ENCODE measurements around the gene CXCL12.
A peak's percentile ranks its signal among the peaks of the same experiment; 100 is the strongest.

The CXCL12 gene

DNA sequence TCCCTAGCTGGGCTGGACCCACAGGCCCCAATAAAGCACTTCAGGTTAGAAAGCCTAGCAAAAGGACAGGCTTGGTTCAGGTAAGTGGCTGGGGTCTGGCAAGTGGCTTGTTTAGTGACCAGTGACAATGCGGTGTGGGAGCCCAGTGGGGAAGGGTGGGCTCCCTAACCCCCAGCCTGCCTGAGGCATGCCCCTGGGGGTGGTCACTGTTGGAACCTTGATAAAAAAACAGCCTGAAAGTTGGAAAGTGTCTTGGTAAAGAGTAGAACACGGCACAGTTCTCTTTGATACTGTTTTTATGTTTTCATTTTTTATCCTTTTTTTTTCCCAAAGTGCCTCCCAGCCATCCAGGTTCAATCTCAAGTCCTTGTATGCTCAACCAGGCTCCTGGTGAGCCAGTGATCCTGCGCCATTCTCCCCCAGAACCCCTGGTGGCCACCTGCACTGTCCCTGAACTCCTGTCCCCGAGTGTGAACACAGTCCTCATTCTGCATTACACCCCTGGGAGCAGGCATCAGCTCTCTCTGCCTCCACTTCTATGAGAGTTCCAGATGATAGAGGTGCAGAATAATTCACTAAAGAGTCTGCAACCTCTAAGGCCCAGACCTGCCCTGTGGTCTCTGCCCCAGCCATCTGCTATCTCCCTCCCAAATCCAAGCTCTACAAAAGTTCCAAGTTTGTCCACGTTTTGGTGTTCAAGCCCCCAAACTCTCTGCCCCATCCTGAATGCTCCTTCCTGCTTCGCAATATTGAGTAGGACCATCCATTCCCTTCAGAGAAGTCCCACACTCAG is 15.0 kb upstream of the CXCL12 start:
- no peak for DNase-seq (ENCODE audit: low spot score)

DNA sequence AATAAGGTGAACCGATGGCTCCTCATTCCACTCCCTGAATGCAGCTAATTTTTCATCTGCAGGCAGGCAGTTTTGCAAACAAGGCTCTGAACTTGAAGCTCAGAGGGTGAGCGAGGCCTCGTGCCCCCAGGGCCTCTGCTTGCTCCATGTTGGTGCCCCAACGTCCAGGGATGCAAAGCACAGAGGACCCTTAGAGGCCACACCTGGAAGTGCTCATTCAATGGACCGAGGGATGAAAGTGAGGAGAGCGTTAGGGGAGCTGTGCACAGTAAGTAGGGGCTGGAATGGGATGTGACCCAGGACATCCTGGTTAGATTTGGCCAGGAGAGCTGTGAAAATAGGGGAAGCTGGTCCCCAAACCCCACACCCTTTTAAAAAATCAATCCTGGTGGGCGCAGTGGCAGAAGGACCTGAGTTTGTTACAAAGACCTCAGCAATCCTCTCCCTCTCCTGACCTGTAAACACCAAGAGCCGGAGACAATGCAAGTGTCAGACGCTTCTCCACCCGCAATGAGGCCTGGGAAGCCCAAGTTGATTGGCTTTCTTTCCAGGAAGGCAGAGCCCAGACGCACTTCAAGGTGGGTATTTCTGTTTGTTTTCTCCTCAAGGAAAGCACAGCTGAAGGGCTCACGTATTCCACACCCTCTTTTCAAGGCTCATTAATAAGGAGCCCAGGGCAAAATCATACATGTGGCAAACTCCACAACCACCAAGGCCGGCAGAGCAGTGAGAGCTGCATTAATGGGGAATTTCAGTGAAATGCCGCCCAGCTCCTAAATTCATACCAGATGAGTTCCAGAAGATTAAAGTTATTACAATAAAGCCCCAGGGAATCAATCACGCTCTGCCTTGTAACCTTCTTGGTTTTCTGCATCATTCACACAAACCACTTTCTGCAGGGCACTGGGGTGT is 14.1 kb upstream of the CXCL12 start:
- DNase-seq (ENCODE audit: low spot score), result no peak

DNA sequence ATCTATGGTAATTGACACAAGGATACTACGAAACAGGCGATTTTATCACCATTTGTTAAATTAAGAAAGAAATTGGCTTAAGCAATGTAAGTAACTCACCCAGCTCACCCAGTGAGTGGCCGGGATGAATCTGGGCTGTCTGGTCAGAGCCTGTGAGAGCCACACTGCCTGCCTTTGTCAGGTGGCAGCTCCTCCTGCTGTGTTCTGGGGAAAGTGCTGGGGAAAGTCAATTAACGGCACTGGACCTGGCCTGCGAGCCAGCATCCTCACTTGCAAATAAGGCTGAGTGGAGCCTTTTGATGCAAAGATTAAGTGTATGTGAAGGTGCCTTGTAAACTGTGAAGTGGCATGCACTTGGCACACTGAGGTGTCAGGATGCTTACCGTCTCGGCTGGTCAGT is 13.4 kb upstream of the CXCL12 start:
- no peak for DNase-seq (ENCODE audit: low spot score)

DNA sequence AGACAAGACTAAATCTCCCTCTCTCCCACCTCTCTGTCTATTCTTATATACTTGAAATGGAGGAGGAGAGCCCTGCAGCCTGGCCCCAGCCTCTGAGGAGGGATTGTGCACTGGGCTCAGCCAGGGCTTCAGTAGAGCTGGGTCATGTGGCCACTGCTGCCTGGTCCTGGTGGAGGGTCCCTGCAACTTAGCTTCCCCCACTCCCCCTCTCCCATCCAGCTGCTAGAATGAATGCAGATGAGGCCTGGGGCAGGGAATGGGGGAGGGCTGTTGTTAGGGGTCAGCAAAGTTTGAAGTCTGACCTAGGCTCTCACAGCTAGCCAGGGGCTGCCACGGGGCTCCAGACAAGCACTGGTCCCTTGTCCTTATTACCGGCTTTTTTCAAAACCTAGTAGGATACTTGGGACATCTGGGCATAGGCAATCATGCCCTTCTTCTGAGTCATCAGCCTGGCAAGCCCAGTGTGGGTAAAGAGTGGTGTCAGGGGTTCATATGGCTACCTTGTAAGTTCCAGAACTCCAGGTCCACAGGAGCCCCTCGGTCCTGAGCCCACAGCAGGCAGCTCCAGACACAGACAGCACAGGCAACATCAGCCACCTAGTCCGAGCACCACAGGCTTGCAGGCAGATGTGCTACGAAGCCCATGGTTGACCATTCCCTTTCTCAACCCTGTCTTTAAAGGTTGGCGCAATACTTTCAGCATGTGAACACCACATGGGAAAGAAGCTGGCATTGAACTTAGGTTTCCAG is 12.8 kb upstream of the CXCL12 start:
- DNase-seq (ENCODE audit: low spot score), result no peak

DNA sequence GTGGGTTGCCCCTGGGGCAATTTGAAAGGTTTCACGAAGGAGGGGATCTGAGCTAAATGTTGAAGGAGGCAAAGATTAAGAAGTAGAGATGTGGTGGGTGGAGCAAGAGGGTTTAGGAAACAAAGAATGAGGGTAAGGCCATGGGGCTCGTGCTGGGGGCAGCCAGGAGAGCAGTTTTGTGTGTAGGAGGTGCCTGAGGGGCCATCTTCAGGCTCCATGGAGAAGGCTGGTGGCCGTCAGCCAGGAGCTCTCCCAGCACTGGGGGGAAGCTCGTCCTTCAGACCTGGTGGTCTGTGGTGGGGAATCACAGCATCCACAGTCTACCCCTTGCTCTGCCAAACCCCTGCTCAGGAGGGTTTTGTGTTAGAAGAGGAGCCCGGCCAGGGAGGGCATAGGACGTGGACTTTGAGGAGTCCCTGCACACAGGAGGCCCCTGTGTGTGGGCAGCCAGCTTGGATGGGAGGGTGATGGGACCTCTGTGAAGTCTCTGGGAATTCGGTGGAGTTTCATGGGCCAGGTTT is 11.8 kb upstream of the CXCL12 start:
- no peak for DNase-seq (ENCODE audit: low spot score)

DNA sequence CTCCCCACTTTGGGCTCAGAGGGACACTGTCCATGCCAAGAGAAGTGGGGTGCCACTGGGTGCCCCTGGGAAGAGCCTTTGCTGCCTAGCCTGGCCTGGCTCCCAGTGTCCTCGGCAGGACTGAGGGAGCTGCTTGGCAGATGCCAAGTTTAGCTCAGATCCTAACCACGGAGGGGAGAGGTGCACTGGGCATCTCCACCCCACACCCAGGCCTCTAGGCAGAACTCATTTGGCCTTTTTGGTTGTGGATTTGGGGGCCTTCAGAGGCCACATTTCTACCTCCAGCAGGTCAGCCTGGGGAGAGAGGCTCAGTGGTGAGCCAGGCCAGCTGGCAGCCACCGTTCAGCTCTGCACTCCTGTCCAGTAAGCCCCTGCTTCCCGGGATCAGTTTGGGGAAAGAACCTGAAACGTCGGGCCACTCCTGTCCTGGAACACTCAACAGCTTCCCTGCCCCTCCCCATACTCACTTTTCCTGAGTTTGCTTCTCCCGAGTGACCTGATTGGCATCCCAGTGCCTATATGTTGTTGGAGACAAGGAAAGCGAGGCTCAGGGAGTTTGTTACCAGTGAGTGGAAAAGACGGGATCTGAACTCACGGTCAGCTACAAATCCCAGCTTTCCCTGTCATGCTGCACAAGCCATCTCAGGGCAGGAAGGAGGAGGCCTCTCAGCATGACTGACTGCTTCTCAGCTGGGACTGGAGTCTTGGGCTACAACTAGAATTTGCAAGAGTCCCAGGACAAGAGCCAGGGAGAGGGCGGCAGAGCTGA is 11.2 kb upstream of the CXCL12 start:
- no peak for DNase-seq (ENCODE audit: low spot score)

DNA sequence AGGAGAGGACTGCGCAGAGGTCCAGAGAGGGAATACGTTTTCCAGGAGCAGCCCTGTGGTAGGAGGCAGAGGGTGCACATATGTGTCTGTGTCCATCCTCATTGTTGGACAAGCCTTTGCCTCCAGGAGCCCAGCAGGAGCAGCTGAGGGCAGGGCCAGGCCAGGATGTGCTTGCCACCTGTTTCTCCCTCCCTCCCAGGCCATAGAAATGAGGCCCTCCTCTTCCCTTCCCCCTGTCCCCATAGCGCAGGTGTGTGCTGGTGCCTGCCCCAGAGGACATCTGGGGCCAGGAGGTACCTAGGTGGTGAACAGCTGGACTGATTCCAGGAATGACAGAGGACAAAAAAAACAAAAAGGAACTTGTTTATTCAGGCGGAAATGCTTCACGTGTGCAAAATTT is 10.5 kb upstream of the CXCL12 start:
- no peak for DNase-seq (ENCODE audit: low spot score)

DNA sequence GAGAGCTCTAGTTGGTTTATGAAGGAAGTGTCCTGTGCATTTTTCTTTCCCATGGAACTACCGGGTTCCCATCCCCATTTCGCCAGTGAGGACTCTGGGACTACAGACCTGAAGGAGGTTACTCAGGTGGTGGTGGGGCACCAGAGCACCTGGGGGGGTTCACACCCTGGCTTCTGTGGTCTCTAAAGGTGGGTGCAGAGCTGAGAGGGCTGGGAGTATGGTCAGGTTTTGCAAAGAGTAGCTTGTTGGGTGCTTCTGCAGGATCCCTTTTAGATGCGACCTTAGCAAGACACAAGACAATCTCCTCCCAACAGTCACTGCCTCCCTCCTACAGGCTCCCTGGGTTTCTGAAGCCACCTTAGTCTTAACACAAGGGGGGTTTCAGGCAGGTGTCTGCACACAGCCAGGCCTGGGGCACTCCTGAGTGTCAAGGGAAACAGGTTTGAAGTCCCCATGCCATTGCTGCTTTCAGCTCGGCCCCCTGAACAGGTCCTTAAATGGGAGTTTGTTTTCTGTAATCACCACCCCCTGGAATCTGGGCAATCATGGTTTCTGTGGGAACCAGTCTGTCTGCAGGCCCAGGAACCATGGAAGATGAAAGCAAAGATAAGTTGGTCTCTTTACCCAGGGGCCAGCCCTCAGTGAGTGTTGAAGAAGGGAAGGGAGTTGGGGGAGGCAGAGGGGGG is 9.9 kb upstream of the CXCL12 start:
- no peak for DNase-seq (ENCODE audit: low spot score)

DNA sequence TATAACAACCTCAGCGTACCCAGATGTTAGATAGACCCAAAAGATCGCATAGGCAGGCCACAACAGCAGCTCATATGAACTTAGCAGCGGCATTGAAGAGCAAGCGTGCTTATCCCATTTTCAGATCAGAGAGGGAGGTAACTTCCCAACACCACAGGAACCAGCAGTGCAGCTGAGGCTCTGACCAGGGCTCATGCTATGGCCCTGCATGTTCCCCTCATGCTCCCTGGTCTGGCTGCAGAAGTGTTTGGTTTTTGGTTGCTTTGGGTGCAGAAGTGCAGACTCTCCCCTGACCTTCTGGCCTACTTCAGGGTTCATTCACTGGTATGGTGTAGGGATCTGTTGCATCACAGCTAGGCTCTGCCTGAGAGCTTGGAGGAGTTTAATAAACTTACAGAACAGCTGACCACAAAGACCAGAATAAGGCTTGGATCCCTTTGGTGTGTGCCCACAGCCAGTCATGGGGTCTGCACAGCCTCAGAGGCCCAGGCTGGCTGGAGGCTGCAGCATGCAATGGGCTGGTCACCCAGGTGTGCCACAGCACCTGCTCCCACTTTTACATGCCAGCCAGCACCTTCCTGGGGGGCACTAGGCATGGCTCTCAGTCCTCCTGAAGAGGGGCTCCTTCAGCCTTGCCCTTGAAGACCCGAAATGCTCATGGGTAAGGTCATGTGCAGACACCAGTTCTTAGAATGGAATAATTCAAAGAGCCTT is 9.1 kb upstream of the CXCL12 start:
- DNase-seq (ENCODE audit: low spot score), result no peak

DNA sequence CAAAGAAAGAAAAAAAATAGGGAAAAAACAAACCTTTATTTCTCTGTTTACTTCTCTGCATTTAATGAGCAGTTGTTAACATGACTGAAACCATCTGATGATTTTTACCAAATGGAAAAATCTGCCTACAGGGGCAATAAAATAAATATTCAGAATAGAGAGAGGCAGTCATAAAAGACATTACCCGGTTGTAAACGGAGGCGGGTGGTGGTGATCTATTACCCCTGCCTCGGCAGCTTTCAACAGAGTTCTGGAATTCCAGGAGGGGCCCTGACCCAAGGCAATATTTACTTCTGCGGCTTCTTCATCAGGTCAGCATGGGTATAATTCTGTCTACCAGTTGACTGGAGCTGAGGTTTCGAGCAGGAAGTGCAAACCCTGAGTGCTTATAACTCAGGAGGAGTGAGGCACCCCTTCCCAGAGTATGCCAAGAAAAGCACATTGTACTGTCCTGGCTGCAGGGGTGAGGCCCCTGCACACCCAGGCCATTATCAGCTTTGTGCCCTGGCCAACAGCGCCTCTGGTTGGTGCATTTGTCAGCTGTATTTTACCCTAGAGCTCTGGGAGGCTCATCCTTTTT is 8.2 kb upstream of the CXCL12 start:
- DNase-seq (ENCODE audit: low spot score), result no peak

DNA sequence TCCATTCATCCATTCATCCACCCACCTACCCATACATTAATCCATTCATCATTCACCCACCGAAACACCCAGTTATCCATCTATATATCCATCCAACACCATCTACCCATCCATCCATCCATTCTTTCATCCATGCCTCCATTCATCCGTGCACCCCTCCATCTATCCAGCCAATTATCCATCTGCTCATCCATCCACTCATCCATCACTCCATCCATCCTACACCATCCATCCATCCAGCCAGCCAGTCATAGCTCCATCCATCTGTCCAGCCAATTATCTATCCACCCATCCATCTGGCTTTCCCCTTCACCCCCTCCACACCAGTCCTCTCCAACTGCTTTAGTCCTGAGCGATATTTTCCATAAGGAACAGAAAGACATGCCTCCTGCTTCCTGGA is 7.5 kb upstream of the CXCL12 start:
- DNase-seq (ENCODE audit: low spot score), result no peak

DNA sequence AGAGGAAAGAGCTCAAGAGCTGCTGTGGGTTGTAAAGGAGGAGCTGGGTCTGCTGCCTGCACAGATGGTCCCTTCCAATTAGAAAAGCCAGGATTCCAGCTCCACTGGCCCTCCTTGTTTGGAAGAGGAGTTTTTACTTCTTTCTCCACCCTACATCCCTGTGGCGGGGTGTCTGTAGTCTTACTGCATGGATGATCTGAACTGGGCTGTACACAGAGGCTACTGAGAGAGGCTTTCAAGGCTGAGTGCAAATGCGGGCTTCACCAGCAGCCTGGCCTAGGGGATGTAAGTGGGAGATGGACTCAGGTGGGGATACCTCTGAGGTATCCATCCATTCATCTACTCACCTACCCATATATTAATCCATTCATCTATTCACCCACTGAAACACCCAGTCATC is 7.1 kb upstream of the CXCL12 start:
- no peak for DNase-seq (ENCODE audit: low spot score)

DNA sequence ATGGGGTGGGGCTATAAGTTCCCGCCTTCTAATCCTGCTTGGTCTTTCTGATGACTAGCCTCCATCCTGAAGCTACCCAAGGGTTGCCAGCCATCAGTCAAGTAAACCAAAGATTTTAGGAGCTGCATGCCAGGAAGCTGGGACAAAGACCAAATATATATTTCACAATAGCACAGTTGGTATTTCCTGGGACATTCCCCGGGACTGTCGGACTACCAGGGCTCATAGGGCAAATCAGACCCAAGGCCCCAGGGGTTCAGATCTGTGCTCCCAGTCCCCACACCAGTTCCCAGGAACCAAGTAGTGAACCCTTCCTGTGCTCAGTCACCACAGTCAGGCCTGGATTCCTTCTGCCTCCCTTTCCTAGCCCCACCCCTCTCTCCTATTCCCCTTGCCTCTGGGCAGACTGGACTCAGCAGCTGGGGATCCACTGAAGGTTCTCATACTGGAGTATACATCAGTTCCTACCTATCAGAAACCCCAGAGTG is 5.7 kb upstream of the CXCL12 start:
- no peak for DNase-seq (ENCODE audit: low spot score)

DNA sequence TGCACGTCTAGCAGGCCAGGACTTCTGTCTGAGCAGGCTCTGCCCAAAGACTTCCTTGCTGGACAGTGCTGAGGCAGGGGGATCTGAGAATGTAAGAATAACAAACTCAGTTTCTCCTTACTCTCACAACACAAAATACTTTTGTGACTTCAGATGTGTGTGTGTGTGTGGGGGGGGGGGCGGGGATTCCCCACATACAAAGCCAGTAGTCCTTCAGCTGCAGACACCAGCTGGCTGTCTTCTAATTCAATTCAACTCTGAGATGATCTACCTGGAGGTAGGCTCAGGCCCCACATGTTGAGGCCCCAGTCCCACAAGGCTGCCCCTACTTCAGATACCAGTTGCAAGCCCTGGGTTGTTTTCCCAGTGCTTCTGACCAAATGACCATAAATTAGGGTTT is 4.7 kb upstream of the CXCL12 start:
- no peak for DNase-seq (ENCODE audit: low spot score)

DNA sequence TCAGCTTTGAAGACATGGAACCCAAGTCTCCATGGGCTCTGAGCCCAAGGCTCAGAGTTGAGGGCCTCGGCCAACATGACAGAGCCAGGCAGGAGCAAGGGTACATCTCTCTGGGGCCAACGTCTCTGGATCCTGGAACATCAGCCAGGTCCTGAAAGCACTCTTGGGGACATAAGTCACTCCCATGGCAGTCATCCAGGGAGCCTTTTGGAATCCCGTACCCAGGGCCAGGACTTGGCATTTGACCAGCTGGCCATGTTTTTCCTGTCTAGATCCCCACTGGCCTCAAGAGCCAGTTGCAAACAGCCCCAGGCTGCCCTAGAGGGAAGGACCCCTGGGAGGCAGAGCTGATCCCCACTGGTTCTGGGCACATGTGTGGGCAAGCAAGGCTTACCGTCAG is 4.3 kb upstream of the CXCL12 start:
- no peak for DNase-seq (ENCODE audit: low spot score)

DNA sequence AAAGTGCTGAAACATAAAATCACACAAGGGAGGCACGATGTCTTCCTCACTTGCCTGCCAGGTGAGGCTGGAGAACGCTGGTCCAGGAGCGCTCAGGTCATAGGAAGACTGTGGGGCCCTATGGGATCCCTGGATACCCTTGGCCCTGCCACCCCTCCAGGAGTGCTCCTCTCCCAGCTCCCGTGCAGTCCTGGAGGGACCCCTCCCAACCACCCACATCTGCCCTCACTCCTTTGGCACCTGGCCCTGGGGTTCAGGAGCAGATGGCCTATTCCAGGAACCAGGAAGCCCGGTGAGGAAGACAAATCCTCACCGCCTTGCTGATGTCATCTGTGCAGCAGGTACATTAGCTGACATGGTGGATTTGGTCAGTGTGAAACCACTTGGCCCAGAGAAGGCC is 3.7 kb upstream of the CXCL12 start:
- no peak for DNase-seq (ENCODE audit: low spot score)

DNA sequence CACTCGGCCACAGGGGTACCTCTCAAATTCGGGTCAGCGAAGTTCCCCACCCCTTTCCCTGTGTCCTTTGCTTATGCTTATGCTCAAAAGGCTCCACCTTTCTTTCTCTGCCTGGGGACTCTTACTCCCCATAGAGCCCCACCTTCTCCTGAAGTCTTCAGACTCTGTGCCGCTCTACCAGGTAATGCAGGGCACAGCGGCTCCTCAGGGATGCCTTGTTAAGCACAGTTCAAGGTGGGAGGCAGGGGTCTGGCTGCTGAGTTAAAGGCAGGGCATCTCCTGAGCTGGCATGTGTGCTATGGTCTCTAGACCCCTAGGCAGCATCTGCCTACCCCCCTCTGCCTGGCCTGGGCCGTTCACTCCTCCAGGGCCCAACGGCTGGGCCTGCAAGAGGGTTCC is 3.0 kb upstream of the CXCL12 start:
- no peak for DNase-seq (ENCODE audit: low spot score)

DNA sequence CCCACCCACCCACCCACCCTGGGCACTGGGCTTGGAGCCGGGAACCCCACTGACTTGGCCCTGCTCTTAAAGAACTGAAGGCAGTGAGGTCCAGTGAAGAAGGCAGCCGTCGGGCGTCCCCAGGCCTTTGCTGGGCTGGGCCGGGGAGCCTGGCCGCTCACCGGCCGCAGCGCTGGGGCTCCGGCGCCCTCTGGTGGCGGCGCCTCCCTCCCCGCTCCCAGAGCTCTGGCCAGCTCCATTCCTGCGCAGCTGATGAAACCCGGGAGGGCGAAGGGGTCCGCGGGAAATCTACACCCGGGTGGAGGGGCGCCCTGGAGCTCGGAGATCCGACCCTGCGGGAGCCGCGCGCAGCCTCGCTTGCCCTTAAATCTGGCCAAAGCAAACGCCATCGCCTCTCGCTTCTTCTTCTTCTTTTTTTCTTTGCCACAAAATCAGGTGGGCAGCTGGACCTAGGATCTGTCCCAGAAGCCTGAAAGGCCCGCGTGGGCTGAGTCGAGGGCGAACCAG is 1.7 kb upstream of the CXCL12 start:
- peak; percentile 76 for DNase-seq (ENCODE audit: low spot score)

DNA sequence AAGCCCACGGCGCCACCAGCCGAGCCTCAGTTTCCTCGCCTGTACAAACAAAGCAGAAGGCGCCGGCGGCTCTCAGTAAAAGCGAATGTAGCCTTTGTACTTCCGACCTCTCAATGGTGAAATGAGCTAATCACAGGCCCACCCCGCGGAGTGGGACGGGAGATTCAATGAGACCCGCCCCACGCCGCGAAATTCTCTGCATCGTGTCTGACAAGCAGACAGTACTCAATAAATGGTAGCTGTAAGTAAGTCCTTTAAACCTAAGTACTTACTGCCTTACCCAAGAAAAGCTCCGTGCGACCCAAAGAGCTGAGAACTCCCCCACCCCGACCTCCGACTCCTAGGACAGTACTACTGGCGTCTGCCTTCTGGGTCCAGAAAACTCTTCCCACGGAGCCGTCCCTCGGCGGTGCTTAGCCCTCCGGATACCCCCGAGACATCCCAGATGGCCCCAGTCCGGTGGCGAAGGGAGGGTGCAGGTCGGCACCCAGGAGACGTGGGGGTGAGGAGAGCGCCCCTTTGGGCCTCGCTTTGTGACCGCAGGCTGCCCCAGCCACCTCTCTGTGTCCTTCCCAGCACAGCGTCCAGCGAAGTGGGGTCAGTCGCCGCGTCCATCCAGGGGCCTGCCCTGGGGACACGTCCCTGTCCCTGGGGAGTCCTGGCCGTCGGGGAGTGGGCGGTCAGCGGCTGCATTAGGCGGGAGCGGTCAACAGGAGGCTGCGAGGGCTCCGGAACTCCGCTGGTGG is 972 bp upstream of the CXCL12 start:
- no peak for DNase-seq (ENCODE audit: low spot score)
